NCI-H128 (cell line): Measurements from ENCODE around the gene ATP1A2.

Source experiments
- DNase-seq: peaks from one replicate; lab custom pipeline; 2025; ENCODE audit not compliant: unreplicated experiment; lab: John Stamatoyannopoulos, UW

The ATP1A2 gene

DNA sequence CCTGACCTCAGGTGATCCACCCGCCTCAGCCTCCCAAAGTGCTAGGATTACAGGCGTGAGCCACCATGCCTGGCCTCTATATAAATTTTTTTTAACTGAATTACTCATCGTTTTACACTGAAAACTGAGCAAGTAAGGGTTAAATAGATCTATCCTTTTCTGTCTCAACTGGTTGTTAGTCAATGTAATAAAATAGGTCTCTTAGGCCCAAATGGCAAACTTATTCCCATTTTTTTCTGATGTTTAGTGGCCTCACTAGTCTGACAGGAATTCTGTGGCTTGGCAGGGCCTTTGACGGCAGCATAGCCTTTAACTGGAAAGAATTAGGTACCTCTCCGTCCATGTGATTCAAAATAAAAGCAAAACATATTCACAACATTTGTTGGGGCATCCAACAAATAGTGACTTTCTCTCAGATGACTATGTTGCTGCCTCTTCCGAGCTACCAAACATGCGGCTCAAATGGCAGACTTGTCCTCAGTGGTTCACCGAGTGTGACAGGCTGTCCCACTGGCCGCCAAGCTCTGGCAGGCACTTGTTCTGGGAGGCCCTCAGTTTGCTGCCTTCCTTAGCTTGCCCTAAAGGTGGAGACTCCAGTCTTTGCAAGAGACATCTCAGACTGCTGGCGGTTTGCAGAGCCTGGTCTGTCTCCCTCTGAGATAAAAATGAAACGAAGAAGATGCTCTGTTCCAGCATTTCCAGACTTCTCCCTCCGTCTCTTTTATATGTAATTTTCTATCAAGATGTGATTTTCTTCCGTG, 53.2 kb downstream of the ATP1A2 start:
- no peak for DNase-seq

DNA sequence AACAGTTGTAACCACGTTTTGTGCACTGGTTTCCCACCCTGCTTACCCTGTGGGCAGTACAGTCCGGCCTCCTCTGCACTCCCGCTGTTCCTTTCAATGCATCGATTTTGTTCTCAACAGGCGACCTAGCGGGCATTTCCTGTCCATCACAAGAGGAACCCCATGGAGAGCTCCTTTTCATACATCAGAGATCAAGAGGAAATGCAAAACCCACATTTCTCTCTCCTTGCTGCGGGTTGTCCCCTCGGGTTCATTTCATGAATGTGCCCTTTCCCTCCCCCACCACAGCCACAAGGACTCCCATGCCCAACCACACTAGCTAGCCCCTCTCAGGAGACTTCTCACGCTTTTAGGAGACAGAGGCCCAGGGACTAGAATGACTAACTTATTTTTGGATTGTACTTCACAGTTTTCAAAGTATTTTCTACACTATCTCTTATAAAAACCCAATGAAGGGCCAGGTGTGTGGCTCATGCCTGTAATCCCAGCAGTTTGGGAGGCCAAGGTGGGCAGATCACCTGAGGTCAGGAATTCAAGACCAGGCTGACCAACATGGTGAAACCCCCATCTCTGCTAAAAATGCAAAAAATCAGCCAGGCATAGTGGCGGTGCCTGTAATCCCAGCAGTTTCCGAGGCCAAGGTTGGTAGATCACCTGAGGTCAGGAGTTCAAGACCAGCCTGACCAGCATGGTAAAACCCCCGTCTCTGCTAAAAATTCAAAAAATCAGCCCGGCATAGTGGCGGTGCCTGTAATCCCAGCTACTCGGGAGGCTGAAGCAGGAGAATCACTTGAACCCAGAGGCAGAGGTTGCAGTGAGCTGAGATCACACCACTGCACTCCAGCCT, 54.2 kb downstream of the ATP1A2 start:
- no peak for DNase-seq

DNA sequence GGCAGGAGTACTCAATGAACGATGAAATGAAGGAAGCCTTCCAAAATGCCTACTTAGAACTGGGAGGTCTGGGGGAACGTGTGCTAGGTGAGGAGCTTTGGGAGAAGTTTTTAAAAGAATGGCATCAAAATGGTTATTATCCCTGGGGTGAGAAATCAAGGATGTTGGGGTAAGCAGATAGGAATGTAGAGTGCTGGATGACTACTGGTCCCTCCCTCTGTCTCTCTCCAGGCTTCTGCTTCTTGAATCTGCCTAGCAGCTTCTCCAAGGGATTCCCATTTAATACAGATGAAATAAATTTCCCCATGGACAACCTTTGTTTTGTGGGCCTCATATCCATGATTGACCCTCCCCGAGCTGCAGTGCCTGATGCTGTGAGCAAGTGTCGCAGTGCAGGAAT, 55.8 kb downstream of the ATP1A2 start:
- DNase-seq, result no peak

DNA sequence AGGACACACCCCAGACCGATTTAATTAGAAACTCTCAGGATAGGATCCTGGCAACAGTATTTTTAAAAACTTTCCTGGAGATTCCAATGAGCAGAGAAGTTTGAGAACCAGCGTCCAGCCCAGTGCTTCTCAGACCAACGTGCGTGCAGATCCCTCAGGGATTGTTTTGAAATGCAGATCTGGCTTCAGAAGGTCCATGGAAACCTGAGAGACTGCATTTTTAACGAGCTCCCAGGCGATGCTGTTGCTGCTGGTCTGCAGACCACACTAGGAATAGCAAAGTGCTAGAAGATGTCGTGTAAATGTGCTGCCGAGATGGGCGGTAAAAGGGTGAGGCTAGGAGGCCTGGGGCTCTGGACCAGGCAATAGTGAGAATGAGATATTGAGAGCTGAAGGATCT, 56.4 kb downstream of the ATP1A2 start:
- DNase-seq, result no peak

DNA sequence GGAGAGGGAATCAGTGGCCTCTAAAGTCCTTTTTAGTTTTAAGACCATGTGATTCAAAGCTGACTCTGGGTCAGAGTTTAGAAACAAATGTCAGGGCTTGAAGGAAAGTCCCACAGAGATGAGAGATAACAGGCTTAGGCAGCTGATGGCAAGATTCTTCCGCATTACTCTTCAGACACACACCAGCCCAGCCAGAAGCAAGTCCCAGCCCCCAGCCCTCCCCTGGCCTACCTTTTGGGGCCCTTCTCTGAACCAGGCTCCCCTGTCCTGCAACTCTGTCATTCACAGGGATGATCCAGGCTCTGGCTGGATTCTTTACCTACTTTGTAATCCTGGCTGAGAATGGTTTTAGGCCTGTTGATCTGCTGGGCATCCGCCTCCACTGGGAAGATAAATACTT, 61.7 kb downstream of the ATP1A2 start:
- DNase-seq, result no peak

DNA sequence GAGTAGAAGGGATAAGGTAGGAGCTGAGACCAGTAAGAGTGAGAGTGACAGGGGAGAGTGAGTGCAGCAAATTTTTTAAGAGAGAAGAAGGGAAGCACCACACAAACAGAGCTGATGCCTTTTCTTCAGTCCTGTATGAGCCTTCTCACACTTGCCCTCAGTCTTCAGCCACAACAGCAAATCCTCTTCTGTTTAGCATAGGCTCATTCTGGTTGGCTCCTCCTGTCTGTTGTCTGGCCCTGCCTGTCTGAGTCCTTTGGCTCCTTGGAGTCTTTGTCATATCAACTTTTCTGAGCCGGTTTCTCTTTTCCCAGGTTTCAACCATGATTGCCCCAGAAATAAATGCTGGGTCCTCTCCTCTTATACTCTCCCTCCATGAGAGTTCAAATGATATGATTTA, 62.1 kb downstream of the ATP1A2 start:
- DNase-seq, result no peak

DNA sequence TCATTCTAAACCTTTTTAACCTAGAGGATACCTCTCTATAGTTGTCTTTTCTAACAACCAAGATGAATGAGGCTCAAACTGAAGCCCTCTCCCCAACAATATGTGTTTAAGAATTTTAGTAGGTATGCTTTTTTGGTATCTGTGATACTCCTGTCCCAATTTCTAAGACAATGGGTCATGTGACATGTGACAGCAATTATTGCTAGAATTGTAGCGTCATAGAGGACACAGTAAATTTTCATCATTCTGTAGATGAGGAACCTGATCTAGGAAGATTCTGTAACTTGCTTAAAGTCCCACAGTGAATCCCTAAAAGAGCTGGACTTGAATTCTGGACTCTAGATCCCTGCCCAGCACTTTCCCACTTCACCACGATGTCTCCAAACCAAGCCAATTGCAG, 63.2 kb downstream of the ATP1A2 start:
- no peak for DNase-seq

DNA sequence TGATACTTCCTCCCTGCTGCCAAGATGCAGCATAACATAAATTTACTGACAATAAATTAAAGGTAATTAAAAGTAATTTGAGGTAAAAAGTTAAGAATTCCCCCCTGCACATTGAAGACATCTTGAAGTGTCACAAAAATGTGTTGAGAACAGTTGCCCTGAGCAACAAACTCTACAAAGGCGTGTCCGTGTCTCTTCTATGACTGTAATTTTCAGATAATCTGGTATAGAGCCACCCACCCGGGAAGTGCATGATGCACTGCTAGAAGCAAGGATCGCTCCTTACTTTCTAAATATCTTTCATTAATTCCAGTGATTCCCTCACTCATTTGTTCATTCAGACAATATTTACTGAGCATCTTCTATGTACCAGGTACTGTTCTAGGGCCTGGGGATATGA, 63.8 kb downstream of the ATP1A2 start:
- no peak for DNase-seq

DNA sequence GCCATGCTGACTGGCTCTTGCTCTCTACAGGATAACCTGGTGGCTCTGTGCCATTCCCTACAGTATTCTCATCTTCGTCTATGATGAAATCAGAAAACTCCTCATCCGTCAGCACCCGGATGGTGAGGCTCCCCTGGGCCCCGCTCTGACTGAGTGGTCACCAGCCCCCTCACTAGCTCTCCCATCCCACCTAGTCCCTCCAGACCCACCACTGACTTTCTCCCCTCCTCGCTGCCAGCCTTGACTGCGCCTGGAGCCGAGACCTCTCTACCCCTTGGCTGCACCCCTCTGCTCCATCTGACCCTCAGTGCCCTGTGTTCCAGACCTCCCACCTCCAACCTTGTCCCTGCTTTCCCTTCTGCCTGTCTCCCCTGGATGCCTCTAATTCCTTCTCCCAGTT, 70.7 kb downstream of the ATP1A2 start:
- no peak for DNase-seq

DNA sequence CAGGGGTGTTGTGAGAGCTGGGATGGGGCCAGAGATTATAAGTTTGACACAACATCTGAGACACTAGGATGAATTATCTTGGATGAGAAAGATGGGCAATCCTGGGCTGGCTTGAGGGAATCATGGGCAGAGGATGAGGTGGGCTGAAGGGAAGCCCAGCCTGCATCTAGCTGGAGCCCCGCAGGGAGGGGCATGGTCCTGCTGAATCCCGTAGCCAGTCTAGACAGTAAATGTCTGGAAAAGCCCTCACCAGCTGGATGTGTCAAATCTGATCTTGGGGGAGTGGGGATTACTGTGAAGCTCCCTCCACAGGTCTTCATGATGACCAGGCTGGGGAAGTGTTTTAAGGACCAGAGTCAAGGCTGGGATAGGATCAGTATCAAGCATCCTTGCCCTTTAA, 71.2 kb downstream of the ATP1A2 start:
- no peak for DNase-seq

DNA sequence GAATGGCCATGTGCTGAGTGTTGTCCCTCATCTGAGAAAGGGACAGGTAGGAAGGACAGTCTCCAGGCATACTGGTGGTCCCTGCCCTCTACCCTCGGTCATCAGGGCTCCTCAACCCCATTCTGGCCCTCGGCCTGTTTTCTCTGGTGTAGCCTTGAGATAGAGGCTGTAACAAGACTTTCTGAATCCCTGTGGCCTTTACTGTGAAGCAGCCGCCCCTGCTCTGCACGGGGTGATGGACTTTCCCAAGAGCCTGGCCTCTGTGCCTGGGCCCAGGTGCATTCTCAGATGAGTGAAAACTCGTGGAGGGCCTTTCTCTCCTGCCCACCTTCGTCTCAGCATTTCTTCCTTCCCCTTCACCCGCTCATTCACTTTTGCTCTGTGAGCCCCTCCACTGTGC, 71.8 kb downstream of the ATP1A2 start:
- DNase-seq, result no peak

DNA sequence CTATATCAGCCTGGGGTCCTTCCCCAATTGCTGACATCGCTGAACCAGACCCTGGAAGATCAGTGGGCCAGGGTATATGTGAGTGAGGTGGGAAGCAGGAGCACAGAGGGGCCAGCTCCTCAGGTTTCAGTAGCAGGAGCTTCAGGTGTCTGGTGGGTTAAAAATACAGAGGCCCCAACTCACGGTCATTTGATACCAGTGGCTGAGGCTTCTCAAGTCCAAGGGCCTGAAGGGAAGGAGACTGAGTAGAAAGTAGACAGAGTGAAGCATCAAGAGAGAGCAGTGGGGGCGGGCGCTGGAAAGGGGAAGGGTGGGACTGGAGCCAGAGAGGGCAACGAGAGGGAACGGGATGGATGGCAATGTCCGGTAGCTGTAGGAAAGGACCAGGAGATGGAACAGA, 72.8 kb downstream of the ATP1A2 start:
- DNase-seq, result no peak

DNA sequence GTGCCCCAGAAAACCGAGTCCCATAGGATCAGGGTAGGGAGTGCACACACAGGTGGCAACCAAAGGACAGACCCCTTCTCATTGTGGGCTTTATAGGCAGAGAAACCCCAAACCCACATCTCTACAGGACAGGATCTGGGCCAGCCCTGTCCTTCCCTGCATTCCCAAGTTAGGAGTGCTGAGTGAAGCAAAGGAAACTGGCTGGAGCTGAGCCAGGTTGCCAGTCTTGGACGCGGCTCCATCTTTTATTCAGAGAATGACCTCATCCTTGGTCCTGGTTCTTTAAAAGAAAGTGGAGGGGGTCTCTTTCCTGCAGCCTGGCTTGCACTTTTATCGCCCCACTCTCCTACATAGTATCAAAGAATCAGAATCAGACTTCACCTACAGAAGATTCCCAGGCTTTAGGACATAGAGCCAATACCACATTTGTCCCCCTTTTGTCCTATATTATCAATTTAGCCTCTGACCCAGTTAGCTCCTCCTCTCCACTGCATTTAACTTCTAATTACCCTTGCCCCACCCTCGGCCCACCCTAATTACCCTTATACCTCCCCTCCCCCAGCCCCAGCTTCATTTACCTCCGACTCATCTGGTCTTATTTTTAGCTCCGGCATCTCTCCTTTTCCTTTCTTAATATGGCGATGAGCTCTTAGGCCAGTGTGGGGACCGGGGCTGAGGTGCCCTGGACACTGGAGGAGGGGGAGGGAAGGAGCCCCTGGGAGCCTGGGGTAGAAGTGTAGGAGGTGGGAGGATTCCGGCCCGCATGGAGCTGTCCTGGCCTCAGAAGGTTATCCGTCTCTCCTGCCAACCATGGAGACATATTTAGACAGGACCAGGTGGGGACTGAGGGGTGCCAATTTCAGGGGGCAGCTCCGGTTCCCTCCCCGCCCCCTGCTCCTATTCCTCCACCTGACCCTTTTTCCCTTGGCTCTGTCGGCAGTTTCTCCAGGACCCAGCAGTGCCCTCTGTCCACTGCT, 74.4 kb downstream of the ATP1A2 start, which contains the start of gene CASQ1:
Gene CASQ1, plus strand, starts transcription at position 927 of the 977 bp plus-strand sequence. CDS start 177 bp downstream, outside the sequence.
- no peak for DNase-seq

DNA sequence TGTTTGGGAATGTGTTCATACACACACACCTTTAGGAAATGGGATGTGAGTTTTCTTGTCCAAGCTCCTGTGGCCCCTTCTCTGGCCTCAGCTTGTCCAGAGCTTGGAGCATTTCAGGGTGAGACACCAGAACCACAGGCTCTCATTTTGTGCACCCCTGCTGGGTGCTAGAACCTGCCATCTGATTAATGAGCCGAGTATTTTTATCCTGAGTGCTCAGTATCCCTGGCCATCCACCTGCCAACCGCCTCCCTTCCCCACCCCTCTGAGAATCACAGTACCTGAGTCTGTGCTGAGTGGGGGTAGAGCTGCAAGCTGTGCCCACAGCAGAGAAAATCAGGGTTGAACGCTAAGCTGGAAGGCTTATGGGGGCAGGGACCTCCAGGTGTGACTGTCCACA, 76.2 kb downstream of the ATP1A2 start:
- DNase-seq, result no peak

DNA sequence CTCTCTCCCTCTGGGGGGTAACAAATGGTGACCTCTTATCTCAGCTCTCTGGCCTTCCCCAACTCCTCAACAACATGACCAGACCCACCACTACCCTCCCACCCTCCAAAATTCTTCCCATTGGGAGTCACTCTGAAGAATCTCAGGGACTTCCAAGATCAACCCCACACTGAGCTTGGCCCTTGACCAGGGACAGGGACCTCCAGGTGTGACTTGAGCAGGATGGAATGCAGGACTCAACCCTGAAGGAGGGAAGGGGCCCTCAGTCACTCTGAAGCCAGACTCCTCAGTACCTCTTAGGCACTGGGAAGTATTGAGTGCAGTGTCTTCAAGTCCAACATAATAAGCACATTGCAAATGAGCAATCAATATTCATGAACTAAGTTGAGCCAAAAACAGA, 76.7 kb downstream of the ATP1A2 start:
- DNase-seq, result no peak
